Ascending aorta (tissue), 2 donors: ENCODE data around the gene NT5C2. TPM values are rescaled to one million over a fixed set of nuclear protein-coding genes. Genes with fewer than 3 reads are reported as not detected.

Experiments used
- DNase-seq, 2 donors: peaks; one replicate each; pipeline ENCODE4 v3.0.0-alpha.2; 2019; ENCODE audit warnings: low spot score in 2 of 2
- H3K27ac ChIP-seq, 2 donors: fragments of 200-600 bp; sonication (generic); one replicate each; pipeline ENCODE4 v1.5.1; 2016 to 2017; ENCODE audit warnings: mild to moderate bottlenecking in 1 of 2
- H3K27me3 ChIP-seq: fragments of 200-600 bp; sonication (generic); one replicate; pipeline ENCODE4 v1.5.1; 2017
- H3K36me3 ChIP-seq, 2 donors: fragments of 200-600 bp; sonication (generic); one replicate each; pipeline ENCODE4 v1.5.1; 2016
- H3K4me1 ChIP-seq, 2 donors: fragments of 200-600 bp; sonication (generic); one replicate each; pipeline ENCODE4 v1.5.1; 2016 to 2017; ENCODE audit warnings: mild to moderate bottlenecking in 1 of 2
- H3K4me3 ChIP-seq, 2 donors: fragments of 200-600 bp; sonication (generic); one replicate each; pipeline ENCODE4 v1.5.1; 2016 to 2017; ENCODE audit warnings: mild to moderate bottlenecking in 1 of 2
- H3K9me3 ChIP-seq, 2 donors: fragments of 200-600 bp; sonication (generic); one replicate each; pipeline ENCODE4 v1.5.1; 2016
- CTCF ChIP-seq, 3 experiments: fragments of 200-600 bp in 2 of 3; fragments of 450-650 bp in 1 of 3; sonication (generic) in 2 of 3; IDR thresholded peaks; one replicate each; pipeline ENCODE4 v1.5.1; 2016 to 2019; ENCODE audit warnings: antibody characterized with exemption in 3 of 3, mild to moderate bottlenecking in 1 of 3, moderate library complexity in 1 of 3
- intact Hi-C: fragments of 100-400 bp; cut with DNase I; formaldehyde crosslinking; loops from one replicate; pipeline ENCODE4 v1.15.1; 2023
- total RNA-seq: library from RNA; depleted of rRNA; stranded (reverse); fragments of >200 nt; gene quantifications from one replicate; pipeline ENCODE4 v1.1.0, GENCODE V29; 2016

NT5C2 gene
- total RNA-seq, 1 donor from 2014 or later: 25.9 TPM

- peak overlapping the region; percentile 44 to 46 for H3K4me3 ChIP-seq
- no peaks in the 10 kb centered on the region for H3K36me3 ChIP-seq
- no peaks in the 10 kb centered on the region for H3K9me3 ChIP-seq
- DNase-seq: peak; percentile 31 to 89
- H3K27ac ChIP-seq: peak overlapping the region; percentile 28 to 70
- intact Hi-C loops: no loop called here
- H3K4me1 ChIP-seq: peaks cover 0 to 22% of the 10 kb centered on the region in 2 donors
- TF ChIP-seq CTCF (IDR thresholded peaks at IDR 0.05): peak; percentile 16 to 62 (median 59)
- no peaks in the 10 kb centered on the region for H3K27me3 ChIP-seq
Observed at GRCh38 chr10:103053659-103054581, 139.2 kb downstream of the NT5C2 start.

- Histone ChIP-seq H3K9me3 (no peaks in the 10 kb centered on the region), H3K4me1 (peaks cover 1 to 24% of the 10 kb centered on the region in 2 donors), H3K4me3 (no peak overlapping the region), H3K36me3 (no peaks in the 10 kb centered on the region), H3K27me3 (no peaks in the 10 kb centered on the region), H3K27ac (no peak overlapping the region)
- no peak for TF ChIP-seq CTCF (IDR thresholded peaks at IDR 0.05)
- DNase-seq: peak in 1 of 2 donors; percentile 13
- intact Hi-C loops: loop anchor here (5.0 kb wide), 1 partner anchor 72 kb away; no protein-coding TSS in a partner anchor
Observed at GRCh38 chr10:103049237-103049636, 143.8 kb downstream of the NT5C2 start.

GRCh38 chr10:103047381-103047780 is 145.7 kb downstream of the NT5C2 start:
- no peak for DNase-seq
- TF ChIP-seq CTCF (IDR thresholded peaks at IDR 0.05): no peak
- Histone ChIP-seq H3K4me3 (no peak overlapping the region), H3K4me1 (peaks cover 4 to 32% of the 10 kb centered on the region in 2 donors), H3K27me3 (no peaks in the 10 kb centered on the region), H3K27ac (peak overlapping the region; percentile 57 to 92), H3K9me3 (no peaks in the 10 kb centered on the region), H3K36me3 (no peaks in the 10 kb centered on the region)
- intact Hi-C loops: loop anchor here (5.0 kb wide), 1 partner anchor 70 kb away; no protein-coding TSS in a partner anchor

GRCh38 chr10:103045961-103046360 is 147.1 kb downstream of the NT5C2 start:
- no peak for DNase-seq
- H3K4me1 ChIP-seq: peaks cover 4 to 40% of the 10 kb centered on the region in 2 donors
- H3K27me3 ChIP-seq: no peaks in the 10 kb centered on the region
- H3K4me3 ChIP-seq: no peak overlapping the region
- intact Hi-C loops: loop anchor here (5.0 kb wide), 1 partner anchor 69 kb away; no protein-coding TSS in a partner anchor
- no peak for TF ChIP-seq CTCF (IDR thresholded peaks at IDR 0.05)
- H3K36me3 ChIP-seq: no peaks in the 10 kb centered on the region
- no peaks in the 10 kb centered on the region for H3K9me3 ChIP-seq
- H3K27ac ChIP-seq: peak overlapping the region; percentile 57 to 92

- H3K27ac ChIP-seq: peak overlapping the region; percentile 57 to 92
- DNase-seq: no peak
Observed at GRCh38 chr10:103044942-103045489, 148.1 kb downstream of the NT5C2 start.

More at GRCh38 chr10:103044942-103045489, 148.1 kb downstream of the NT5C2 start:
- Histone ChIP-seq H3K9me3 (no peaks in the 10 kb centered on the region), H3K4me3 (peak overlapping the region; percentile 2 to 57), H3K27me3 (no peaks in the 10 kb centered on the region), H3K4me1 (peaks cover 4 to 41% of the 10 kb centered on the region in 2 donors), H3K36me3 (no peaks in the 10 kb centered on the region)
- no peak for TF ChIP-seq CTCF (IDR thresholded peaks at IDR 0.05)
- intact Hi-C loops: loop anchor here (5.0 kb wide), 1 partner anchor 68 kb away; no protein-coding TSS in a partner anchor
